Liver (tissue), 9 donors: ENCODE results near the gene SIL1. TPM values are rescaled to one million over a fixed set of nuclear protein-coding genes. Genes with fewer than 3 reads are reported as not detected.

Experiments used
- DNase-seq: peaks from one replicate; pipeline ENCODE4 v3.0.0-alpha.2; 2017; ENCODE audit warnings: low spot score
- H3K27ac ChIP-seq, 2 donors: one replicate each; pipeline ENCODE4 v1.7.0; 2013; ENCODE audit warnings: inconsistent platforms in 2 of 2, low read length in 2 of 2, control low read depth in 1 of 2, low read depth in 1 of 2, mild to moderate bottlenecking in 1 of 2
- H3K27me3 ChIP-seq, 4 donors: one replicate each; pipeline versions ENCODE4 v1.6.1 to v1.7.0; 2013; ENCODE audit warnings: low read length in 3 of 4, inconsistent platforms in 1 of 4, mild to moderate bottlenecking in 1 of 4, moderate library complexity in 1 of 4; ENCODE audit not compliant: control insufficient read depth in 4 of 4, insufficient read depth in 4 of 4
- H3K36me3 ChIP-seq, 4 donors: one replicate each; pipeline versions ENCODE4 v1.6.1 to v1.7.0; 2013; ENCODE audit warnings: low read length in 3 of 4, mild to moderate bottlenecking in 3 of 4, low read depth in 1 of 4, moderate library complexity in 1 of 4; ENCODE audit not compliant: control insufficient read depth in 4 of 4, insufficient read depth in 3 of 4
- H3K4me1 ChIP-seq, 4 donors: one replicate each; pipeline versions ENCODE4 v1.6.1 to v1.7.0; 2013; ENCODE audit warnings: low read length in 3 of 4, mild to moderate bottlenecking in 3 of 4, moderate library complexity in 1 of 4; ENCODE audit not compliant: control insufficient read depth in 4 of 4, insufficient read depth in 4 of 4
- H3K4me3 ChIP-seq, 3 donors: one replicate each; pipeline versions ENCODE4 v1.6.1 to v1.7.0; 2013; ENCODE audit warnings: low read length in 3 of 3, control low read depth in 1 of 3, low read depth in 1 of 3, mild to moderate bottlenecking in 1 of 3
- H3K9ac ChIP-seq, 2 donors: one replicate each; pipeline ENCODE4 v1.7.0; 2013; ENCODE audit warnings: low read length in 2 of 2, mild to moderate bottlenecking in 2 of 2, moderate library complexity in 2 of 2, control low read depth in 1 of 2, low read depth in 1 of 2
- H3K9me3 ChIP-seq, 4 donors: one replicate each; pipeline versions ENCODE4 v1.6.1 to v1.7.0; 2013; ENCODE audit warnings: low read length in 3 of 4; ENCODE audit not compliant: control insufficient read depth in 4 of 4
- CTCF ChIP-seq: fragments of 150-350 bp; IDR thresholded peaks from 2 replicates; pipeline ENCODE4 v1.5.1; 2017; ENCODE audit warnings: improper control_type of control experiment, low read depth, low read length; ENCODE audit not compliant: missing input control
- EGR1 ChIP-seq, 2 donors: IDR thresholded peaks; 2 replicates each; pipeline ENCODE4 v1.6.1; 2016 to 2018; ENCODE audit warnings: antibody characterized with exemption in 2 of 2, low read depth in 2 of 2
- FOXA1 ChIP-seq: IDR thresholded peaks from 2 replicates; pipeline ENCODE4 v1.6.1; 2016; ENCODE audit warnings: antibody characterized with exemption
- FOXA2 ChIP-seq: IDR thresholded peaks from 2 replicates; pipeline ENCODE4 v1.6.1; 2016; ENCODE audit warnings: antibody characterized with exemption
- GABPA ChIP-seq, 2 donors: IDR thresholded peaks in 1 of 2; conservative IDR thresholded peaks in 1 of 2; 2 replicates each; pipeline ENCODE4 v1.6.1; 2016; ENCODE audit warnings: antibody characterized with exemption in 2 of 2, mild to moderate bottlenecking in 1 of 2, moderate library complexity in 1 of 2
- HNF4A ChIP-seq, 2 donors: conservative IDR thresholded peaks; 2 replicates each; pipeline ENCODE4 v1.6.1; 2016; ENCODE audit warnings: antibody characterized with exemption in 2 of 2, mild to moderate bottlenecking in 2 of 2
- MAX ChIP-seq: IDR thresholded peaks from 2 replicates; pipeline ENCODE4 v1.6.1; 2016; ENCODE audit warnings: antibody characterized with exemption
- RAD21 ChIP-seq, 2 donors: IDR thresholded peaks; 2 replicates each; pipeline ENCODE4 v1.6.1; 2016; ENCODE audit warnings: antibody characterized with exemption in 2 of 2, mild to moderate bottlenecking in 2 of 2
- REST ChIP-seq: IDR thresholded peaks from 2 replicates; pipeline ENCODE4 v1.6.1; 2016; ENCODE audit warnings: antibody characterized with exemption, mild to moderate bottlenecking
- RXRA ChIP-seq, 2 donors: IDR thresholded peaks; 2 replicates each; pipeline ENCODE4 v1.6.1; 2017 to 2018; ENCODE audit warnings: antibody characterized with exemption in 2 of 2, mild to moderate bottlenecking in 1 of 2
- SP1 ChIP-seq: IDR thresholded peaks from 2 replicates; pipeline ENCODE4 v1.6.1; 2018; ENCODE audit warnings: antibody characterized with exemption, mild to moderate bottlenecking
- TAF1 ChIP-seq: conservative IDR thresholded peaks from 2 replicates; pipeline ENCODE4 v1.6.1; 2016; ENCODE audit warnings: antibody characterized with exemption, mild to moderate bottlenecking
- YY1 ChIP-seq: IDR thresholded peaks from 2 replicates; pipeline ENCODE4 v1.6.1; 2016; ENCODE audit warnings: antibody characterized with exemption, mild to moderate bottlenecking
- WGBS: extraction: QIAGEN DNeasy Blood & Tissue Kit; methylation state at CpG from one replicate; pipeline ENCODE4 v1.1.7; 2013; 5-methylcytosine and 5-hydroxymethylcytosine counted together
- polyA plus RNA-seq, 2 donors: library from polyadenylated mRNA; stranded (reverse) in 1 of 2; unstranded in 1 of 2; fragments of 200-250 nt in 1 of 2; fragments of >200 nt in 1 of 2; fragmentation: Nextera tagmentation in 1 of 2; extraction: Ambion mirVana in 1 of 2; gene quantifications; one replicate each; pipeline versions ENCODE4 v1.2.1 to v1.2.3, GENCODE V29; 2013 to 2015
- total RNA-seq, 2 donors: library from RNA; depleted of rRNA; stranded (reverse); fragments of >200 nt; gene quantifications; one replicate each; pipeline ENCODE4 v1.2.3, GENCODE V29; 2014
- donor health status: healthy.
- donor health status: healthy.
- donor health status: healthy.
- donor health status: healthy.
- donor health status: healthy.

Gene SIL1
- total and polyA plus RNA-seq, 4 donors: 38.1 to 95.1 (median 76.2) TPM

- Histone ChIP-seq H3K4me1 (peaks cover 0 to 3% (median 0%) of the 10 kb centered on the region in 4 donors), H3K9me3 (no peaks in the 10 kb centered on the region), H3K27ac (no peak overlapping the region), H3K36me3 (peaks cover 13 to 34% (median 21%) of the 10 kb centered on the region in 4 donors), H3K4me3 (no peak overlapping the region), H3K27me3 (no peaks in the 10 kb centered on the region), H3K9ac (no peak overlapping the region)
- no peak for DNase-seq
- no peak for TF ChIP-seq GABPA (IDR thresholded peaks at IDR 0.05 in 1 of 2, conservative IDR thresholded peaks at IDR 0.05 in 1 of 2)
- no peak for TF ChIP-seq RAD21 (IDR thresholded peaks at IDR 0.05)
- WGBS: 78% methylated on average over 10 of the region's 10 CpGs
Measured at GRCh38 chr5:138903130-138903775, 294.9 kb downstream of the SIL1 start.

GRCh38 chr5:138901716-138902115, 296.5 kb downstream of the SIL1 start:
- Histone ChIP-seq H3K9me3 (no peaks in the 10 kb centered on the region), H3K4me3 (no peak overlapping the region), H3K36me3 (peaks cover 11 to 35% (median 23%) of the 10 kb centered on the region in 4 donors), H3K4me1 (peaks cover 0 to 3% (median 0%) of the 10 kb centered on the region in 4 donors), H3K9ac (no peak overlapping the region), H3K27ac (no peak overlapping the region), H3K27me3 (no peaks in the 10 kb centered on the region)
- TF ChIP-seq FOXA2 (no peak), MAX (no peak), EGR1 (IDR thresholded peaks at IDR 0.05; ENCODE audit: low read depth in 2 of 2) (no peak), REST (no peak), GABPA (IDR thresholded peaks at IDR 0.05 in 1 of 2, conservative IDR thresholded peaks at IDR 0.05 in 1 of 2) (no peak), FOXA1 (no peak), TAF1 (no peak), SP1 (no peak), HNF4A (conservative IDR thresholded peaks at IDR 0.05) (no peak), RXRA (IDR thresholded peaks at IDR 0.05) (no peak), CTCF (no peak), YY1 (no peak)
- no peak for DNase-seq
- 96% methylated on average over 2 of the region's 2 CpGs for WGBS
